ENCODE results near the gene LMBRD1.
"Not testable (repeated sequence)": the region's sequence is repeated elsewhere in the genome, so short reads cannot be mapped to it uniquely, and the experiment has no call there.

The LMBRD1 gene

GRCh38 chr6:69732640-69733039 is 64.2 kb downstream of the LMBRD1 start:
- DNase-seq (ENCODE audit: low spot score) = no peak

DNA sequence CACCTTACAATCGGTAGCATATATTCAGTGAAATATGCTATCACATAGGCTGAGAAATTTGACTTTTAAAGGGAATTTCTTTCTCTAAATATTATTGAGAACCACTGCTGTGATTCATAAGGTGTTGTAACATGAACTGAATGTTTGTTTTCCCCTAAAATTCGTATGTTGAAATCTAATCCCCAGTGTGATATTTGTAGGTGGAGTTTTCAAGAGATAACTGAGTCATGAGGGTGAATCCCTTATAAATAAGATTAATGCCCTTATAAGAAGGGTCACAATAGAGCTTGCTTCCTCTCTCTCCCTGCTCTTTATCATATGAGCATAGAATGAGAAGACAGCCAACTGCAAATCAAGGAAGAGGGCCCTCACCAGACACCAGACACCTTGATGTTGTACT is 64.8 kb downstream of the LMBRD1 start:
- no peak for DNase-seq (ENCODE audit: low spot score)

DNA sequence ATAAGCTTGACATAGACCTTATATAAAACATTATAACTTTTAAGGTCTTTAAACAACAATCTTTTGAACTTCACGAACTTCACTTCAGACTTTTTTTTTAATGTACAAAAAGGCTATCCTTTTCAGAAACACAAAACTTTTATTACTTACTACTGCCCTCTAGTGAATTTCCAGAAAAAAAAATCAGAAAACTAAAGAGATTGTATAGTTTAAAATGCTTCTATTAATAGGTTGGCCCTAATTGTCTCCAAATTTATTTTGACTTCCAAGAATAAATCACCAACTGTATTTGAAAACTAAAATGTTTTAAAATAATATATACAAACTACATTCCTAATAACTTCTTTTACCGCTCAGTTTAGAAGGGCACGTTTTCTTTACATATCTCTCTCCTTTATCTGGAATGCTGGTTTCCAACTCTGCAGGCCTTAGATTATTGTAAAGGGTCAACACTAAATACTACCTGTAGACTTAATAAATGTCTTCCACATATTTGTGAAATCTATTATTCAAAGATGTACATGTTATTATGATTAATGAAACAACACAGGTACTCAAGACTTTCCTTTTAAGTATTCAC is 66.8 kb downstream of the LMBRD1 start:
- peak; percentile 8 for DNase-seq (ENCODE audit: low spot score)

GRCh38 chr6:69722683-69723082 is 74.1 kb downstream of the LMBRD1 start:
- no peak for DNase-seq (ENCODE audit: low spot score)

- DNase-seq (ENCODE audit: low spot score) = peak; percentile 30
Measured at GRCh38 chr6:69719602-69720193, 77.1 kb downstream of the LMBRD1 start.

DNA sequence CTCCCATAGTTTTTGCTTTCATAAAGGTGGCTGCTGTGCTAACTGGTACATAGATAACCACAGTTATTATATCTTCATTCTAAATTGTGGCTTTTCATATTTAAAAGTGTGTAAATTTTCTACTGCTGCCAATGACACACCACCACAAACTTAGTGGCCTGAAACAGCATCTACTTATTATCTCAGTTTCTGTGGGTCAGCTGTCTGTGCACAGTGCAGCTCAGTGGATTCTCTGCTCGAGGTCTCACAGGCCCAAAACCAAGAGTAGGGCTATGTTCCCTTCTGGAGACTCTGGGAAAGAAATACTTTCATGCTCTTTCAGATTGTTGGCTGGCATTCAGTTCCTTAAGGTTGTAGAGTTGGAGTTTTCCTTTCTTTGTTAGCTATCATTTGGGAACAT is 90.1 kb downstream of the LMBRD1 start:
- DNase-seq (ENCODE audit: low spot score) = no peak

DNA sequence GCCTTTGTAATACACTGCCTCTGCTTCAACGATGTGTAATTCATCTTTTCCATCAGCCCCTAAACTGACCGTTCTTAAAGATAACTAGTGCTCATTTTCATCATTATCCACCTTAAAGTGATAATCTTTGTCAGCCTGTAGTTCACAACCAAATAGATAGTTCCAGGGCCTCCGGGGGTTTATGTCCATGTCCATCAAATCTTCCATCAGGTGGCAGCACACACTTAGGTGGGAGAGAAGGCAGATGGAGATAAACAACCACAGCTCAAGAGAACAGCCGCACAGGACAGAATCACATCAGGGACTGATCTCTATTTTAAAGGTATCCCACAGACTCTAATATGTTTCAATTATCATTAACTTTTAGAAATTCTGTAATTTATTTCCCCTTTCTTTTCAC is 90.9 kb downstream of the LMBRD1 start:
- DNase-seq (ENCODE audit: low spot score) = no peak

GRCh38 chr6:69704916-69705315 is 91.9 kb downstream of the LMBRD1 start:
- no peak for DNase-seq (ENCODE audit: low spot score)

DNA sequence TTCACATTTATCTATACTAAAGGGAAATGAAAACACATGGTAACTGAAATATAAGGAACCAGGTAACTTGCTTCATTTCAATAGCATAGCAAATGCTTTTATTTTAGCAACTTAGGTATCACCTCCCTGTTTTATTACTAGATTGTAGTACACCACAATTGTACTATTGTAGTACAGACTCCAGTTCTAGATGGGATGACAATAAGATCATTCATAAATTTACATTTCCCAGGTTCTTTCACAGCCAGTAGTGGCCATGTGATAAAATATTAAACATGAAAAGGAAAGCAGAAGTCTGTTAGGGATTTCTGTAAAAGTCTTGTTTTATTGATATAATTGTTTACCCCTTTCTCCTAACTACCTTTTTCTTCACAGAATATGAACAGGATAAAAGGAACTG is 97.2 kb downstream of the LMBRD1 start:
- DNase-seq (ENCODE audit: low spot score) = no peak

DNA sequence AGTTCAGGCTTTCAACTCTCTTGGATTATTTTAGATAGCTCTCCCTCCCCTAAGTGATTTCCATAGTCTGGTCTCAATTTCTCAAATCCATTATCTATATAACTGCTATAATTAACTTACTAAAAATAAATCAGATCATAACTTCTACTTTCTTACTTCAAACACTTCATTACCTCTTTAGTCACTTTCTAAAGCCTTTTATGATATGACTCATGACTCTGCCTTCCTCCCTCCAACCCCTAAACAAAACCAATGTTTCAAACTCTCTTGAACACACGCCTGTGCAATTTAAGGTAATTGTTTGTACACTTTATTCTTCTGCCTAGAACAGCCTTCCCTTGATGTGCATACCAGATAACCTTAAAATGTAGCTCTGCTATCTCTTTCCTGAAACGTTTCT is 100.5 kb downstream of the LMBRD1 start:
- no peak for DNase-seq (ENCODE audit: low spot score)

- DNase-seq (ENCODE audit: low spot score) = no peak
Measured at GRCh38 chr6:69693762-69694161, 103.0 kb downstream of the LMBRD1 start.

- DNase-seq (ENCODE audit: low spot score) = no peak
Measured at GRCh38 chr6:69690986-69691385, 105.8 kb downstream of the LMBRD1 start.

DNA sequence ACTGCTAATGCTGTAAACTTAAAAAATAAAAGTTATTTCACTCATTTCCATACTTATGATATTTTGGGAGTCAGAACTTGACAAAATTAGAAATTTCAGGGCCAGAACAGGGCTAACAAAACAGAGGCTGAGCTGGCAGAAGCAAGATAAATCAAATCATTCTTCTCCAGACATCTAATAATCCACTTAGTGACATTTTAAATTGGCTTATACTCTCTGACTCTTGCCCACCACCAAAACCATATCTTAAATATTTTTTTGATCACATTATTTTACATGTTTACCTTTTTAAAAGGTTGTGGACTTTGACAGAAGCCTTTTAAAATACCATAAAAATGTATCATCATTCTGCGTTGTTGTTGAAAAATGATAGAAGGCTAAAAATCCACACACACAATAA is 116.5 kb downstream of the LMBRD1 start:
- no peak for DNase-seq (ENCODE audit: low spot score)

DNA sequence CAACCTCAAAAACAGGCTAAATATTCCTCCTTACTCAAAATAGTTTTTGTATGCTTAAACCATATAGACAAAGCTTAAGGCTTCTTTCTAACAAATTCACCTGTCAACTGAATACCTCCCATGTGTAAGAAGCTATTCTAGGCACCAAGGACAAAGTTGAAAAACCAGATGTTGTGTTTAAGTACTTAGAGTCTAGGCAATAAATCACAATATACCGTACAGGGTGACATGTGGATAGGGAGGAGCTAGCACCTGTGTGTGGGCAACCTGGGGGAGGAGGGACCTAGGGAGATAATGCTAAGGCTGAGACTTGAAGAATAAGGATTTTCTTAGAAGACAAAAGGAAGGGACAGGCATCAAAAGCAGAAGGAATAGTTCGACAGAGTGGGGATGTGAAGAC is 123.5 kb downstream of the LMBRD1 start:
- no peak for DNase-seq (ENCODE audit: low spot score)

DNA sequence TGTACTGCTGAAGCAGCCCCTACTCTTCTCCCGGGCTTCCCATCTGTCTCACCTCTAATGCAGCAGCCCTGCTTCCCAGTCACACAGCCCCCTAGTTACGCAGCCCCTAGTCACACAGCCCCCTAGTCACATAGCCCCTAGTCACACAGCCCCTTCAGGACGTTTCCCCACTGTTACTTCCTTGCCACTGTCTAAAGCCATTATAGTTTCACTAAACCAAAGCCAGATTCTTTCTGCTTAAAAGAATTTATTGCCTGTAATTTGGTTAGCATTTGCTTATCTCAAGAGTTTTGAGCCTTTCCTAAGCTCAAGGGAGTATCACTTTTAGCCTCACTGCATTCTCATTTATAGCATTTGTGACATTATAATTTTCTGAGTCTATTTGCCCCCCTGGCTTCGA is 127.9 kb downstream of the LMBRD1 start:
- DNase-seq (ENCODE audit: low spot score) = no peak

DNA sequence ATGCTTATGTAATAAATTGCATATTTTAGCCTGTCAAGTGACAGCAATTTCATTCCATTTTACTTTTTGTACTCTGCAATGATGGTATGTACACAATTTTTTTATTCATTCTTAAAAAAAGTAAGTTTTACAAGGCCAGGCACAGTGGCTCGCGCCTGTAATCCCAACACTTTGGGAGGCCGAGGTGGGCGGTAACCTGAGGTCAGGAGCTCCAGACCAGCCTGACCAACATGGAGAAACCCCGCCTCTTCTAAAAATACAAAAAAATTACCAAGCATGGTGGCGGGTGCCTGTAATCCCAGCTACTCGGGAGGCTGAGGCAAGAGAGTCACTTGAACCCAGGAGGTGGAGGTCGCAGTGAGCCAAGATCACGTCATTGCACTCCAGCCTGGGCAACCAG is 130.0 kb downstream of the LMBRD1 start:
- DNase-seq (ENCODE audit: low spot score) = not testable (repeated sequence)

- DNase-seq (ENCODE audit: low spot score) = no peak
Measured at GRCh38 chr6:69665437-69665836, 131.4 kb downstream of the LMBRD1 start.

GRCh38 chr6:69664551-69664950 is 132.3 kb downstream of the LMBRD1 start:
- no peak for DNase-seq (ENCODE audit: low spot score)

DNA sequence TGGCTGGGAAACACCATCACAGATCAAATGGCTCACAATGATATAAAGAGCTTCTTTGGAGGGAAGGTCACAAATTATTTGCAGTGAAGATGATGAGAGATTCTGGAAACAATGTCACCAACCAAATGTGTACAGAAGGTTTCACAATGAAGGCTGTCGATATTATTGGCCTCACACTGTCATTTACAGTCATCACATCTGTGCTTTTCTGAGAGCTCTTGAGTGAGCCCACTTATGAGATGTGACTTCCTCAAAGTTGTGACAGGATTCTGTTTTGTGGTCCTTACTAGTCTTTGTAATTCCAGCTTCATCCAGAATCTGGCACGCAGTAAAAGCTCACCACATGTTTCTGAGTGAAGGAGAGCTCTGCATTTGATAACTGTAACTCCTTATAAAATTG is 133.6 kb downstream of the LMBRD1 start:
- no peak for DNase-seq (ENCODE audit: low spot score)

DNA sequence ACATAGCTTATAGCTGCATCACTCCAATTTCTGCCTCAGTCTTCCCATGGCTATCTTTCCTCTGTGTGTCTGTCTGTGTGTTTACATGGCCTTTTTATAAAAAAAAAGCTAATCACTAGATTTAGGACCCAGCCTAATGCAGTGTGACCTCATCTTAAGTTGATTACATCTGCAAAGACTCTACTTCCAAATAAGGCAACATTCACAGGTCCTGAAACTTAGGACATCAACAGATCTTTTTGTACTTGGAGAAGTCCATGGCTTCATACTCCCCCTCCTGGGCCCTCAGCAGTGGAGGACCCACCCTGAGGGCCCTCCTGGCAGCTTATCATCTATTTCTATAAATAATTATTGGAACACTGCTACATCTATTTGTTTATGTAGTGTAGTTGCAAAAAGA is 146.1 kb downstream of the LMBRD1 start:
- DNase-seq (ENCODE audit: low spot score) = no peak

DNA sequence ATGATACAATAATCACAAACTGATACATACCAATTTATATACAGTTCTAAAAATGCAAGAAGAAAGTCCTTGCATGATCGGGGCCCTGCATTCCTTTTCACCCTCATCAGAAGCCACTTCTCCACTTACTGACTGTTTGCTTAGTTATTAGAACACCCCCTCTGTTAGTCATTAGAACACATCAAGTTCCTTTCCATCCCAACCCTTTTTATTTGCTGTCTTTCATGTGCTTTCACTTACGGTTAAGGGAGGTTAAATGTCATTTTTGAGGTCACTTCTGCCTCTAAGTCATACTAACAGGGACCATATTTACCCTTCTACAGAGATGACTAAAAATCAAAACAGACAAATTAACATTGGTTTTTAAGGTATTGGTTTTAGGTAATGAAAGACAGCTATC is 149.1 kb downstream of the LMBRD1 start:
- no peak for DNase-seq (ENCODE audit: low spot score)

DNA sequence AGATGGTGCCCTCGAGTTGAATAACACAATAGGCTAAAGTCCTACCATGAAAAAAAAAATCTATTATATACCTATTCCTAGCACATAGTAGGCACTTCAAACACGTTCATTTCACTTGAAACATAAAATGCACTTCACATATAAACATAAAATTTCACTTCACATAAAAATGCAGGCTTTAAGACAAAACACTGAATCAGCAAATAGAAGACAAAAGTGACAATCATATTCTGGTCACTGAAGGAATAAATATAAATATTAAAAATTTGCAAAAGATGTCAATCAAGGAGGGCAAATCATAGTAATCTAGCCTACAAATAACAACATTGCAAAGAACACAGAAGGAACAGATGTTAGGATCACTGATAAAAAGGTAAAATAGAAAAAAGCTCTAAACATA is 153.1 kb downstream of the LMBRD1 start:
- DNase-seq (ENCODE audit: low spot score) = no peak

DNA sequence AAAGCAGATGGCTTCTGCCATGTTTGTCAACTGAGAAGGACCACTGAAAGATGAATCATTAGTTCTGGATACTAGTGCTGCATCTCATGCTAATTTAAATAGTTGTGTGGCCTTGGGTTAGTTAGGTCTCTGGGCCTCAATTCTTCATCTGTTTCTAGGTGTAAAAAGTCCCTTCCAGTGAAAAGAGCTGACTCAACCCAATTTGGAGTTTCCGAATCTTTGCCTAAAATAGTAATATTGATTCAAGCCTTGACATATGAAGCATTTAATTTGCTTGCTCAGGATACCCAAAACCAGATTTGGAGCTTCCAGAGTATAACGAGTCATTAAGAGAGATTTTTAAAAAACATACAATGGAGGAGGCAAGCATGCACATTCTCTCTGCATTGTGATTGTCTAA is 163.9 kb downstream of the LMBRD1 start:
- no peak for DNase-seq (ENCODE audit: low spot score)

DNA sequence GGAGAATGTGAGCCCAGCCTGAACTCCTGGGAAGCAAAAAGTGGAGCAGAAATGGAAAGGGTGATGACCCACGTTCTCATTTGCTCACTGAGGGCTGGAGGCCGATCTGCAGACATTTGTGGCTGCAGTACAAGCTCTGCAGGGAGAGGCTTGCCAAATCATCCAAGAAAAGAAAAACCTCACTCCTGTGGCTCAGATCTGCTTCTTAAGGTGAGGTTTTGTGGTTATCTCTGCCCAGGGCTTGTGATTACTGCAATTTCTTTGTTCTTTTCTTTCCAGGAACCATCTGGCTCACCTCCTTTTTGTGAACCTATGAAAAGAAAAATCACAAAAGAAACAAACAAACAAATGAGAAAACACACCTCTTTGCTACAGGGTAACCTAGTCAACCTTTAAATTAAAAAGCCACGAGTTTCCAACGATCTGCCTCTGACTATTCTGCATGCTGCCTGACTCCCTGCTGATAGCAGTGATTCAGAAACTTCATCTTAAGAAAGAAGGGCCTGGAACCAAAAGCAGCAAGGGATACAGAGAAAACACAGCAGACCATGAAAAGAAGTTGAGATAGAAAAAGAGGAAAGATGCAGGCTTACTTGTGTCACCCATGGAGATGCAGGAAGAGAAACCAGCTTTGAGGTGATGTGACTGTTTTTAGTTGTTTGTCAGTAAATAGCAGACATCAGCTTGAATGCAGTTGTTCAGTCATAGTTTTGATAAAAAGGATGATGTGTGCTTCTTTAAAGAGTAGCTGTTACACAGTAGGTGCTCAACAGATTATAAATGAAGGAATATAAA is 165.1 kb downstream of the LMBRD1 start:
- DNase-seq (ENCODE audit: low spot score) = no peak

Data from AG20443 (cell line).